Regular cardiac myocyte (primary cell): ENCODE data around the gene GHRHR. TPM values are rescaled to one million over a fixed set of nuclear protein-coding genes. Genes with fewer than 3 reads are reported as not detected.

Experiments
- total RNA-seq: library from RNA; depleted of rRNA; stranded (reverse); fragments of >200 nt; gene quantifications from 2 replicates; pipeline ENCODE4 v1.2.3, GENCODE V29; 2014

GHRHR gene
- total RNA-seq, result not detected in 2 replicates

DNA sequence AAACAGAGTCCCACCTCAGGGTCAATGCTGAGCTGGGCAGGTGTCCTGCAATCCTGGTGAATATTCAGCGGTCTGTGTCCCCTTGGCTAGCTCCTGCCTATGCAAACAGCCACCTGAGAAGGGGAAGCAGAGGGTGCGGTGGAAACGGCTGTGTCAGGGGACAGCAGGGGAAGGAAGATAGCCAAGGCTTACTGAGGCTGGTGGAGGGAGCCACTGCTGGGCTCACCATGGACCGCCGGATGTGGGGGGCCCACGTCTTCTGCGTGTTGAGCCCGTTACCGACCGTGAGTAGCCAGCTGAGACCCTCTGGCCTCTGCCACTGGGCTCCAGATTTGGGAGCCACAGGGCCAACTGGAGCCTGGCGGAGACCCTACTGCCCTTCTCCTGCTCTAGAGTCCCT is at the start of gene GHRHR:
Gene GHRHR, plus strand, starts transcription at position 112 of the 400 bp plus-strand sequence. Its CDS starts 116 bp downstream, at position 228.

Other genes starting within 250 kb of the GHRHR start
- gene INMT, start 211.8 kb upstream of the GHRHR start, total RNA-seq, result 6.9 and 89.9 TPM in 2 replicates
- 5.8 and 6.2 TPM in 2 replicates for gene MINDY4, start 192.5 kb upstream of the GHRHR start, total RNA-seq
- 111 and 152 TPM in 2 replicates for gene AQP1, start 52.1 kb upstream of the GHRHR start, total RNA-seq
- gene ADCYAP1R1, start 88.4 kb downstream of the GHRHR start, total RNA-seq, result under 0.01 and 0.19 TPM in 2 replicates